Spleen (tissue), 11 donors: ENCODE data around the gene MSI2. TPM values are rescaled to one million over a fixed set of nuclear protein-coding genes. Genes with fewer than 3 reads are reported as not detected.

Experiments used
- DNase-seq: peaks from one replicate; pipeline ENCODE4 v3.0.0-alpha.2; 2020
- H3K27ac ChIP-seq, 8 donors: fragments of 200-600 bp; sonication (generic) in 7 of 8; 1 replicate in 4 of 8; 2 replicates in 4 of 8; pipeline versions ENCODE4 v1.5.0 to v1.8.0; 2016 to 2021; ENCODE audit warnings: inconsistent platforms in 4 of 8, mild to moderate bottlenecking in 4 of 8, moderate library complexity in 1 of 8
- H3K27me3 ChIP-seq, 7 donors: fragments of 200-600 bp; sonication (generic) in 6 of 7; replicated peaks in 1 of 7; 1 replicate in 4 of 7; 2 replicates in 3 of 7; pipeline versions ENCODE4 v1.5.0 to v1.8.0; 2016 to 2021; ENCODE audit warnings: inconsistent platforms in 3 of 7, mild to moderate bottlenecking in 1 of 7
- H3K36me3 ChIP-seq, 6 donors: fragments of 200-600 bp; sonication (generic) in 5 of 6; 1 replicate in 4 of 6; 2 replicates in 2 of 6; pipeline versions ENCODE4 v1.5.0 to v1.8.0; 2016 to 2021; ENCODE audit warnings: inconsistent platforms in 2 of 6
- H3K4me1 ChIP-seq, 6 donors: fragments of 200-600 bp; sonication (generic) in 5 of 6; 1 replicate in 3 of 6; 2 replicates in 3 of 6; pipeline versions ENCODE4 v1.5.0 to v1.8.0; 2016 to 2021; ENCODE audit warnings: inconsistent platforms in 3 of 6
- H3K4me3 ChIP-seq, 8 donors: fragments of 200-600 bp; sonication (generic) in 7 of 8; 1 replicate in 4 of 8; 2 replicates in 4 of 8; pipeline versions ENCODE4 v1.5.0 to v1.8.0; 2016 to 2021; ENCODE audit warnings: inconsistent platforms in 4 of 8, mild to moderate bottlenecking in 4 of 8, moderate library complexity in 2 of 8
- H3K9me3 ChIP-seq, 8 donors: fragments of 200-600 bp; sonication (generic) in 7 of 8; 1 replicate in 4 of 8; 2 replicates in 4 of 8; pipeline versions ENCODE4 v1.5.0 to v1.8.0; 2016 to 2021; ENCODE audit warnings: inconsistent platforms in 4 of 8
- POLR2A ChIP-seq, 3 donors: fragments of 450-650 bp; IDR thresholded peaks; one replicate each; pipeline ENCODE4 v1.5.1; 2017; ENCODE audit warnings: antibody characterized with exemption in 3 of 3, mild to moderate bottlenecking in 1 of 3
- POLR2AphosphoS5 ChIP-seq, 3 donors: sonication (generic); formaldehyde crosslinking; IDR thresholded peaks; one replicate each; pipeline ENCODE4 v1.5.1; 2017; ENCODE audit warnings: antibody characterized with exemption in 3 of 3
- WGBS, 5 donors: extraction: QIAGEN DNeasy Blood & Tissue Kit in 3 of 5; methylation state at CpG; one replicate each; pipeline versions ENCODE4 v1.1.5 to v1.1.7; 2013 to 2018; 5-methylcytosine and 5-hydroxymethylcytosine counted together
- intact Hi-C: fragments of 100-400 bp; cut with DNase I; formaldehyde crosslinking; loops from one replicate; pipeline ENCODE4 v1.15.0; 2023; ENCODE audit warnings: low total_unique reads
- polyA plus RNA-seq, 3 donors: library from polyadenylated mRNA; stranded (reverse); fragments of 200-250 nt; gene quantifications; one replicate each; pipeline ENCODE4 v1.2.1, GENCODE V29; 2013
- total RNA-seq, 7 donors: library from RNA; depleted of rRNA in 3 of 7; stranded (reverse); fragments of >200 nt in 3 of 7; fragmentation: NEBNext Ultra II Directional in 4 of 7; extraction: Animal tissue kit (Norgen Biotek cat#: 25700) in 4 of 7; gene quantifications; one replicate each; pipeline versions ENCODE4 v1.1.0 to v1.2.1, GENCODE V29; 2016 to 2021
- TF ChIP-seq, protein P1 (sequence below), 11 experiments: fragments of 200-600 bp in 7 of 11; fragments of 450-650 bp in 4 of 11; sonication (generic) in 4 of 11; IDR thresholded peaks in 8 of 11; conservative IDR thresholded peaks in 3 of 11; 1 replicate in 7 of 11; 2 replicates in 4 of 11; pipeline versions ENCODE4 v1.4.0 to v1.8.0; 2016 to 2021; ENCODE audit warnings: antibody characterized with exemption in 11 of 11, inconsistent platforms in 4 of 11, mild to moderate bottlenecking in 1 of 11
- donor health status: healthy with polysubstance abuse.
- donor health status: DM: no; HTN: no; CAD: no; lungs with moderate emphysema.
- donor health status: DM: no; HTN: no; CAD: no.
- donor health status: Bipolar disorder and iron deficiency.
- donor health status: healthy.
- donor health status: DM: no; HTN: no; CAD: no.
- donor health status: DM: yes; HTN: yes; CAD: no.

The MSI2 gene
- total and polyA plus RNA-seq, 10 donors = 9.8 to 131 (median 64.7) TPM

DNA sequence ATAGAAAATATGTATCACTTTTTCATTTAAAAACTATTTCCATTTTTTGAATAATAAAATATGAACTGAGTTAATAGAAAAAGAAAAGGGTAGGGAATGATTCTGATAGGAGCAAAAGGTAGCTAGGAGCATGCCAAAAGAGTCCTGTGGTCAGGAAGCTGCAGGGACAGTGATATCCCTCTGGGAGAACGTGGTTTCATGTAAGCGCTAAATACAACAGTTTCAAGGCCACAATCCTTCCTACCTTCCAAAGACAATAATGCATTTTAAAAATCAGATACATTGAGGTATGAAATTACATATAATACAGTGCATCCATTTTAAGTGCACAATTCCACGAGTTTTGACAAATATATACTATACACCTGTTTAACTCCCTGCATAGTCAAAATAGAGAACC lies 432.9 kb downstream of the MSI2 start:
- WGBS, 5 donors = 53 to 65% (median 60%) methylated on average over 3 of the region's 3 CpGs
- no peak overlapping the region for H3K27ac ChIP-seq
- H3K27me3 ChIP-seq = no peaks in the 10 kb centered on the region
- H3K4me1 ChIP-seq = no peaks in the 10 kb centered on the region
- TF ChIP-seq POLR2AphosphoS5 (IDR thresholded peaks at IDR 0.05) (no peak), POLR2A (IDR thresholded peaks at IDR 0.05) (no peak)
- TF ChIP-seq, protein P1, sequence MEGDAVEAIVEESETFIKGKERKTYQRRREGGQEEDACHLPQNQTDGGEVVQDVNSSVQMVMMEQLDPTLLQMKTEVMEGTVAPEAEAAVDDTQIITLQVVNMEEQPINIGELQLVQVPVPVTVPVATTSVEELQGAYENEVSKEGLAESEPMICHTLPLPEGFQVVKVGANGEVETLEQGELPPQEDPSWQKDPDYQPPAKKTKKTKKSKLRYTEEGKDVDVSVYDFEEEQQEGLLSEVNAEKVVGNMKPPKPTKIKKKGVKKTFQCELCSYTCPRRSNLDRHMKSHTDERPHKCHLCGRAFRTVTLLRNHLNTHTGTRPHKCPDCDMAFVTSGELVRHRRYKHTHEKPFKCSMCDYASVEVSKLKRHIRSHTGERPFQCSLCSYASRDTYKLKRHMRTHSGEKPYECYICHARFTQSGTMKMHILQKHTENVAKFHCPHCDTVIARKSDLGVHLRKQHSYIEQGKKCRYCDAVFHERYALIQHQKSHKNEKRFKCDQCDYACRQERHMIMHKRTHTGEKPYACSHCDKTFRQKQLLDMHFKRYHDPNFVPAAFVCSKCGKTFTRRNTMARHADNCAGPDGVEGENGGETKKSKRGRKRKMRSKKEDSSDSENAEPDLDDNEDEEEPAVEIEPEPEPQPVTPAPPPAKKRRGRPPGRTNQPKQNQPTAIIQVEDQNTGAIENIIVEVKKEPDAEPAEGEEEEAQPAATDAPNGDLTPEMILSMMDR (IDR thresholded peaks at IDR 0.05 in 8 of 11, conservative IDR thresholded peaks at IDR 0.05 in 3 of 11) = no peak
- peaks cover 0 to 5% (median 0%) of the 10 kb centered on the region in 8 donors for H3K9me3 ChIP-seq
- no peak overlapping the region for H3K4me3 ChIP-seq
- DNase-seq = no peak
- peaks cover 0 to 4% (median 0%) of the 10 kb centered on the region in 6 donors for H3K36me3 ChIP-seq
- intact Hi-C loops = no loop called here

DNA sequence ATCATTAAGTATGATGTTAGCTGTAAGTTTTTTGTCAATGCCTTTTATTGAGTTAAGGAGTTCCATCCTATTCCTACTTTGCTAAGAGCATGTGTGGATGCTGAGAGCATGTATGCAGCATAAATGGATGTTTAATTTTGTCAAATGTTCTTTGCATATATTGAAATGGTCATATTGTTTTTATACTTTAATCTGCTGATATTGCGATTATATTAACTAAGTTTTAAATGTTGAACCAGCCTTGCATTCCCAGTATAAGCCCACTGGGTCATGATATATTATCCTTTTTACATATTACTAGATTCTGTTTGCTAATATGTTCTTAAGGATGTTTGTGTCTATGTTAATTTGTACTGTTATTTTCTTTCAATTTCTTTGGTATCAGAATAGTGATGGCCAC lies 435.6 kb downstream of the MSI2 start:
- no peak overlapping the region for H3K27ac ChIP-seq
- TF ChIP-seq POLR2AphosphoS5 (IDR thresholded peaks at IDR 0.05) = no peak
- TF ChIP-seq, protein P1 (IDR thresholded peaks at IDR 0.05 in 8 of 11, conservative IDR thresholded peaks at IDR 0.05 in 3 of 11) = no peak
- no peak for TF ChIP-seq POLR2A (IDR thresholded peaks at IDR 0.05)
- no peaks in the 10 kb centered on the region for H3K36me3 ChIP-seq
- H3K27me3 ChIP-seq = no peaks in the 10 kb centered on the region
- peaks cover 0 to 14% (median 0%) of the 10 kb centered on the region in 8 donors for H3K9me3 ChIP-seq
- intact Hi-C loops = no loop called here
- peaks cover 4 to 12% (median 7%) of the 10 kb centered on the region in 6 donors for H3K4me1 ChIP-seq
- 96 to 100% (median 98%) methylated on average over 1 of the region's 1 CpG for WGBS, 5 donors
- no peak overlapping the region for H3K4me3 ChIP-seq
- DNase-seq = no peak

DNA sequence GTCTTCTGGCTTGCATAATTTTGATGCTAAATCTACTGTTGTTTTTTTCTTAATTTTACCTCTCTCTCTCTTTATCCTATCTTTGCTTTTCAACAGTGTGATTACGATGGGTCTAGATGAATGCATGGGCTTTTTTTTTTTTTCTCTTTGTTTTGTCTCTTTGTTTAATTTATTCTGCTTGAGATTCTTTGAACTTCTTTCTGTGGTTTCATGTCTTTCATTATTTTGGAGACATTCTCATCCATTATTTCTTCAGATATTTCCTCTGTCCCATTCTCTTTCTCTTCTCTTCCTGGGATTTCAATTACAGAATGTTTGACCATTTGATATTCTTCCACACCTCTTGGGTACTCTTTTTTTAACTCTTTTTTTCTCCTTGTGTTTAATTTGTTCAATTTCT lies 436.4 kb downstream of the MSI2 start:
- Histone ChIP-seq H3K4me1 (peaks cover 7 to 20% (median 14%) of the 10 kb centered on the region in 6 donors), H3K9me3 (peaks cover 0 to 14% (median 0%) of the 10 kb centered on the region in 8 donors), H3K27ac (no peak overlapping the region), H3K27me3 (no peaks in the 10 kb centered on the region), H3K36me3 (no peaks in the 10 kb centered on the region), H3K4me3 (no peak overlapping the region)
- WGBS, 5 donors = 95 to 100% (median 97%) methylated on average over 1 of the region's 1 CpG
- no peak for TF ChIP-seq POLR2A (IDR thresholded peaks at IDR 0.05)
- TF ChIP-seq POLR2AphosphoS5 (IDR thresholded peaks at IDR 0.05) = no peak
- TF ChIP-seq, protein P1 (IDR thresholded peaks at IDR 0.05 in 8 of 11, conservative IDR thresholded peaks at IDR 0.05 in 3 of 11) = no peak
- intact Hi-C loops = no loop called here
- DNase-seq = no peak

DNA sequence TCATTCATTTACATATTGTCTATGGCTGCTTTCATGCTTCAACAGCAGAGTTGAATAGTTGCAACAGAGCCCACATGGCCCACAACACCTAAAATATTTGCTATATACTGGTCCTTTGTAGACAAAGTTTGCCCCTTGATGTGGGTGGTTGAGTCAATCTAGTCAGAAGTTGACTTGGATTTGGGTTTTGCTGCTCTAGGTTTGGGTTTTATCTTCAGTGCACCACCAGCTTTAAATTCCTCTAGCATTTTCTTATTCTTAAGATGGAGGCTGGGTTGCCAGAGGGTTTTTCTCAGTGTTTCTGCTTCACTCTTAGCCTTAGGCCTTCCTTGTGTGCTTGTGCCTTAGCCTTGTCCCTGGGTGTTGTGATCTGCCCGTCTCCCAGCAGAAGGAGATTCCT lies 437.7 kb downstream of the MSI2 start:
- no peaks in the 10 kb centered on the region for H3K36me3 ChIP-seq
- 88 to 100% (median 100%) methylated on average over 1 of the region's 1 CpG for whole genome bisulfite sequencing, 5 donors
- intact Hi-C loops = no loop called here
- H3K9me3 ChIP-seq = peaks cover 0 to 14% (median 0%) of the 10 kb centered on the region in 8 donors
- H3K27me3 ChIP-seq = no peaks in the 10 kb centered on the region
- H3K4me1 ChIP-seq = peaks cover 14 to 28% (median 22%) of the 10 kb centered on the region in 6 donors
- TF ChIP-seq POLR2A (IDR thresholded peaks at IDR 0.05) (no peak), POLR2AphosphoS5 (IDR thresholded peaks at IDR 0.05) (no peak)
- TF ChIP-seq, protein P1 (IDR thresholded peaks at IDR 0.05 in 8 of 11, conservative IDR thresholded peaks at IDR 0.05 in 3 of 11) = no peak
- H3K4me3 ChIP-seq = no peak overlapping the region
- H3K27ac ChIP-seq = no peak overlapping the region
- no peak for DNase-seq
